Activated CD4-positive, alpha-beta T cell treated with anti-CD3 and anti-CD28 coated beads for 36 hours (primary cell): ENCODE data around the gene APOBEC3C. TPM values are rescaled to one million over a fixed set of nuclear protein-coding genes. Genes with fewer than 3 reads are reported as not detected.
"Not testable (repeated sequence)": the region's sequence is repeated elsewhere in the genome, so short reads cannot be mapped to it uniquely, and the experiment has no call there.

Experiments
- ATAC-seq: fragments of 200-7000 bp; cut with Tn5 transposase; one replicate; pipeline ENCODE4 v1.10.0; 2021; ENCODE audit warnings: mild to moderate bottlenecking, moderate library complexity
- CTCF ChIA-PET: fragments of 350-600 bp; sonication (Branson Sonifier 250); formaldehyde crosslinking; loops from one replicate; lab custom pipeline; 2021; ENCODE audit warnings: antibody characterized with exemption; lab: Charles Lee
- POLR2A ChIA-PET: fragments of 350-600 bp; sonication (Branson Sonifier 250); formaldehyde crosslinking; loops from one replicate; lab custom pipeline; 2021; ENCODE audit warnings: antibody characterized with exemption, inconsistent platforms; lab: Charles Lee
- DNase-seq: peaks from one replicate; pipeline ENCODE4 v3.0.0-alpha.2; 2020
- H3K27ac Mint-ChIP-seq: one replicate; pipeline ENCODE4 v1.8.0; 2021; ENCODE audit warnings: mixed read lengths
- H3K27me3 Mint-ChIP-seq: one replicate; pipeline ENCODE4 v1.8.0; 2021; ENCODE audit warnings: mixed read lengths
- H3K36me3 Mint-ChIP-seq: one replicate; pipeline ENCODE4 v1.8.0; 2021; ENCODE audit warnings: low read depth, mixed read lengths
- H3K4me1 Mint-ChIP-seq: one replicate; pipeline ENCODE4 v1.8.0; 2021; ENCODE audit warnings: mixed read lengths
- H3K4me3 Mint-ChIP-seq: one replicate; pipeline ENCODE4 v1.8.0; 2021; ENCODE audit warnings: mild to moderate bottlenecking, moderate library complexity, mixed read lengths
- H3K9me3 Mint-ChIP-seq: one replicate; pipeline ENCODE4 v1.8.0; 2021; ENCODE audit warnings: low read depth, mixed read lengths
- intact Hi-C, 2 experiments: fragments of 100-400 bp; cut with DNase I in 1 of 2; cut with micrococcal nuclease in 1 of 2; formaldehyde crosslinking; loops; one replicate each; pipeline versions ENCODE4 v1.14.2 to v1.15.1; 2022 to 2024; cut with DNase I, micrococcal nuclease
- total RNA-seq, 2 experiments: library from RNA; stranded (reverse); gene quantifications; one replicate each; pipeline ENCODE4 v1.2.3, GENCODE V29; 2021

The APOBEC3C gene
- total RNA-seq, 2 experiments from 2014 or later: 75.3 to 98.5 TPM

DNA sequence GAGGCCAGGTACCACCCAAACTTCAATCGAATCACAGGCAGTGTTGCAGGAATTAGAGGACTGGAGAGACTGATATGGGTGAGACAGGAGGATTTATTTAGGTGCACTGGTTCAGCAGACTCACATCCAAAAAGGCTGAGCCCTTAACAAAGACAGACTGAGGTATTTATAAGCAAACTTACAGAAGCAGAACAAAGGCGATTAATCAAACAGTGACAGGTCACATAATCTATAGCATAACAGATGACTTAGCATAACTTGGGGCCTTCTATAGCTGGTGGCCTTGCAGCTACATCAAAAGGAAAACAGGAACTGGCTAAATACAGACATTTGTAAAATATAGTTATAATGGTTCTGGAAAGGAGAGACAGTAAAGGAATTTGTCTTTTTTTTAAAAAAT, 29.8 kb upstream of the APOBEC3C start:
- Mint-ChIP-seq H3K4me3 (no peak overlapping the region), H3K36me3 (peaks cover 10% of the 10 kb centered on the region), H3K27me3 (peaks cover 2% of the 10 kb centered on the region), H3K9me3 (peaks cover 8% of the 10 kb centered on the region), H3K4me1 (peaks cover 71% of the 10 kb centered on the region), H3K27ac (peak overlapping the region; percentile 39)
- ChIA-PET POLR2A (interaction anchor here (0.6 to 1.4 kb wide), 3 partner anchors 43 to 112 kb away, joined by 3 to 7 read pairs (median 7); partner anchors contain the start of gene CBX6), CTCF (interaction anchor here (0.7 to 3.8 kb wide), 7 partner anchors 10 to 192 kb away, joined by 3 to 22 read pairs (median 3); partner anchors contain the start of gene CBX6)
- ATAC-seq: no peak
- no peak for DNase-seq
- intact Hi-C loops: no loop called here

DNA sequence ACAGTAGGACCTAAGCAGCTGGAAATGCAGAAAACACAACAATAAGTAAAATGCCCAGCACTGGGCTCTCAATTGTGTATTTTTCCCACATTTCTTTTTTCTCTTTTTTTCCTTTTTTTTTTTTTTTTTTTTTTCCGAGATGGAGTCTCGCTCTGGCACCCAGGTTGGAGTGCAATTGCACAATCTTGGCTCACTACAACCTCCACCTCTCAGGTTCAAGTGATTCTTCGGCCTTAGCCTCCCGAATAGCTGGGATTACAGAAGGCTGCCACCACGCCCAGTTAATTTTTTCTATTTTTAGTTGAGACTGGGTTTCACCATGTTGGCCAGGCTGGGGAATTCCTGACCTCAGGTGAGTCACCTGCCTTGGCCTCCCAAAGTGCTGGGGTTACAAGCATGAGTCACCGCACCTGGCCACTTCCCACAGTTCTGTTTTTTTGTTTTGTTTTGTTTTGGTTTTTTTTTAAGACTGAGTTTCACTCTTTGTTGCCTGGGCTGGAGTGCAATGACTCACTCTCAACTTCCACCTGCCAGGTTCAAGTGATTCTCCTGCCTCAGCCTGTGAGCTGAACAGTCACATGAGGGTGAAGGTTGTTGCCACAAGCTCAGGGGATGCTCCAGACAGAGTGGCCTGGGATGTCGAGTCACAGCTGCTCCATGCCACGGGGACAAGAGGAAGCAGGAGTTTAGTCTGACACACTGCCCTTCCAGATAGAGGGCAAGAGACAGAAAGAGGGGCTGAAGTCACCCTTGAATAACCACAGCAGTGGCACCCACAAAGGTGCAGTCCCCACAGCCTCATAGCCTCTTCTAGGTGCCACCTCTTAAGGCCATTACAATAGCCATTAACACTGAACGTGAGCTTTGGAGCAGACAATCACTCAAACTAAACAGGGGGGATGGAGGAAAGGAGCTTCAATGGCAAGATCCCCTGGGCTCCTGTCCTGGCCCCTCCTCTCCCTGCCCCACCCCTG, 29.0 kb upstream of the APOBEC3C start:
- H3K27ac Mint-ChIP-seq: peak overlapping the region; percentile 91
- H3K36me3 Mint-ChIP-seq, H3K9me3 Mint-ChIP-seq, H3K27me3 Mint-ChIP-seq: not testable (repeated sequence)
- peaks cover 77% of the 10 kb centered on the region for H3K4me1 Mint-ChIP-seq
- ChIA-PET CTCF (interaction anchor here (0.6 to 3.8 kb wide), 8 partner anchors 11 to 216 kb away, joined by 3 to 22 read pairs (median 3); partner anchors contain the start of gene CBX6), POLR2A (interaction anchor here (0.7 to 1.4 kb wide), 6 partner anchors 44 to 332 kb away, joined by 3 to 7 read pairs (median 4); partner anchors contain the start of gene CBX6)
- H3K4me3 Mint-ChIP-seq: peak overlapping the region; percentile 28
- DNase-seq: peak; percentile 93
- intact Hi-C loops: loop anchor here (1.0 to 5.0 kb wide), 10 partner anchors 18 to 278 kb away; partner anchors contain the start of genes APOBEC3D (in 1 of the 2), DNAL4 (in 1 of the 2), GTPBP1 (in 1 of the 2) and SUN2 (in 1 of the 2)
- ATAC-seq: peak; percentile 88

DNA sequence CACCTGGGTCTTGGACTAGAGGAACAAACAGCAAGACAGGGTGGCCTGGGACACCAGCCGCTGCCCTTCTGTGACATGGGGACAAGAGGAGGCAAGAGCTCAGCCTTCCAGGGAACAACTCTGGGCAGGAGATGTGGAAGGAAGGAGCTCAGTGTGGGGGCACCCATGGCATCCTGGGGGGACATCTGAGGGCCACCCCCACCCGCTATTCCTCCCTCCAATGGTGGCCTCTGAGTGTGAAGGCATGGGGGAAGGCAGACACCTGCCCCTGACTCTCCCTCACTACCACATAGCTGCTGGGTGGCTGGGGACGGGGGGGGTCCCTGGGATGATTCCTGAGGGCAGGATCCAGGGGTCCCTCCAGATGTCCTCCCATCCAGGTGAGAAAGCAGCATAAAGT, 27.4 kb upstream of the APOBEC3C start:
- intact Hi-C loops: loop anchor here in 1 of 2 experiments (5.0 kb wide), 2 partner anchors 229 to 279 kb away; partner anchors contain the start of genes GTPBP1 and SUN2

DNA sequence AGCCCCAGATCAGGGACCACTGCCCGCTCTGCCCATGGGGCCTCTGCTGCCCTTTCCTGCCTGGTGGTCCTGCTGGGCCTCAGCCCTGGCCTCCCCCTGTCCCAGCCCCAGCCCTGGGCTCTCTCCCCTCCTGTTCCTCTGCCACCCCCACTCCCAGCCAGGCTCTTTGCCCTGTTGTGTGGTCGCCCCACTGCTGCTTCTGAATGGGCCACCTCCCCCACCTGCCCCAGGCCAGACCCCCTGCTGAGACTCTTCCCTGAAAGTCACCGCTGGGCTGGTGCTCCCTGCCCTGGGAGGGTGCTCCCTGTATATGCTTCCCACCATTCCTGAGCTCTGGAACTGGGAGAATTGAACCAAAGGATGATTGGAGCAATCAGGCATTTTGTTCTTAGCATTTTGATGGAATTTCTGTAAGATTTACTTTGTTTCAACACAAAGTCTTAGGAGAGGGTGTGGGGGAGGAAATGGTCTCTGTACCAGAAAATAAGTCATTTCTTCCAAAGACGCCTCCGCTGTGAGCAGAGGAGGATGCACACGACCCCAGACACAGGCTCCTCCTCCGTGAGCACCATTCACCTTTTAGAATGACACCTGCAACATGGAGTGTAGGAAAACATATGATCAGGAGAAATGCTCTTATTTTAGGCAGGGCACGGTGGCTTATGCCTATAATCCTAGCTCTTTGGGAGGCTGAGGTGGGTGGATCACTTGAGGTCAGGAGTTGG, 26.7 kb upstream of the APOBEC3C start:
- ChIA-PET POLR2A (interaction anchor here (0.6 kb wide), 1 partner anchor 36 kb away, joined by 7 read pairs; no protein-coding TSS in a partner anchor), CTCF (interaction anchor here (0.6 to 0.7 kb wide), 2 partner anchors 115 to 329 kb away, joined by 3 read pairs; partner anchors contain the start of gene CBX6)
- H3K9me3 Mint-ChIP-seq: peaks cover 8% of the 10 kb centered on the region
- intact Hi-C loops: loop anchor here in 1 of 2 experiments (5.0 kb wide), 2 partner anchors 230 to 280 kb away; partner anchors contain the start of genes GTPBP1 and SUN2
- H3K27me3 Mint-ChIP-seq: no peaks in the 10 kb centered on the region
- H3K4me3 Mint-ChIP-seq: peak overlapping the region; percentile 8
- peaks cover 66% of the 10 kb centered on the region for H3K4me1 Mint-ChIP-seq
- peaks cover 10% of the 10 kb centered on the region for H3K36me3 Mint-ChIP-seq
- peak overlapping the region; percentile 84 for H3K27ac Mint-ChIP-seq
- DNase-seq (peak; percentile 64), ATAC-seq (peak; percentile 24)

More for the DNA sequence above, 27.4 kb upstream of the APOBEC3C start:
- peak overlapping the region; percentile 37 for H3K27ac Mint-ChIP-seq
- POLR2A ChIA-PET: no interaction called here
- DNase-seq (no peak), ATAC-seq (no peak)
- peaks cover 8% of the 10 kb centered on the region for H3K9me3 Mint-ChIP-seq
- peaks cover 73% of the 10 kb centered on the region for H3K4me1 Mint-ChIP-seq
- CTCF ChIA-PET: interaction anchor here (0.7 kb wide), 1 partner anchor 329 kb away, joined by 3 read pairs; no protein-coding TSS in a partner anchor
- H3K36me3 Mint-ChIP-seq: peaks cover 10% of the 10 kb centered on the region
- no peak overlapping the region for H3K4me3 Mint-ChIP-seq
- H3K27me3 Mint-ChIP-seq: peaks cover 2% of the 10 kb centered on the region

DNA sequence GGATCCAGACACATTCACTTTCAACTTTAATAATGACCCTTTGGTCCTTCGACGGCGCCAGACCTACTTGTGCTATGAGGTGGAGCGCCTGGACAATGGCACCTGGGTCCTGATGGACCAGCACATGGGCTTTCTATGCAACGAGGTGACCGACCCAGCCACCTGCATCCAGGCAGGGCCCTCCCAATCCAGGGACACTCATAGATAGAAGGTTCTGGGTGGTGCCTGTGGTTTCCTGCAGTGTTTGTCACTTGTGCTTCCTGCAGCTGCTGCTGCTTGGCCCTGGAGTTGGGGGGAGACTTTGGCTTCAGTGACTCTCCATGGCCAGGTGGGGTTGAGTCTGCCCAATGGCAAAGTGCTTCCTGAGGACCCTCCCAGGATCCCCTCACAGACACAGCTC, 24.6 kb upstream of the APOBEC3C start:
- ATAC-seq: no peak
- intact Hi-C loops: loop anchor here in 1 of 2 experiments (5.0 kb wide), 2 partner anchors 232 to 282 kb away; partner anchors contain the start of genes GTPBP1 and SUN2
- H3K36me3 Mint-ChIP-seq: peaks cover 2% of the 10 kb centered on the region
- H3K4me1 Mint-ChIP-seq: peaks cover 58% of the 10 kb centered on the region
- H3K27ac Mint-ChIP-seq: no peak overlapping the region
- no peak overlapping the region for H3K4me3 Mint-ChIP-seq
- H3K27me3 Mint-ChIP-seq: peaks cover 3% of the 10 kb centered on the region
- H3K9me3 Mint-ChIP-seq: peaks cover 1% of the 10 kb centered on the region
- POLR2A ChIA-PET: no interaction called here
- DNase-seq: peak; percentile 34
- CTCF ChIA-PET: no interaction called here

DNA sequence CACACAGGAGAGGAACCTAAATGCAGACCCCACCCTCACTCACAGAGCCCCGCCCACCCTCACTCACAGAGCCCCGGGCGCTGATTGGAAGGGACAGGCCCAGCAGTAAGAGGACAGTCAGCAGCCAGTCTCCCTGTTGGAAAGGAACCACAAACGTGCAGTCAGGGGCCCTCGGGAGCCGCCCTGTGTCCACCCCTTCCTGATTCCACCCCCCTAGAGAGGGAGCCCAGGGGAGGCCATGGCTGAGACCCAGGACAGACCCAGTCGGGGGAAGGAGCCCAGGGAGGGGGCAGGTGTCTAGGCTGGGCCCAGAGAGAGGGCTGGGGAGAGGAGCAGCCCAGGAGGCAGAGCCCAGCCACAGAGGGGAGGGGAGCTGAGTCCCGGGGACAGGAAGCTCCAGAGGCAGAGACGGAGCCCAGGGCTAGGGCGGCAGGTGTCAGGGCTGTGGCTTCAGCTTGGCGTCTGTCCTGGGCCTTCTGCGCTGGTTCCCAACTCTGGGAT, 21.1 kb upstream of the APOBEC3C start:
- ChIA-PET POLR2A (interaction anchor here (0.6 kb wide), 1 partner anchor 194 kb away, joined by 3 read pairs; no protein-coding TSS in a partner anchor), CTCF (interaction anchor here (1.4 kb wide), 1 partner anchor 10 kb away, joined by 5 read pairs; no protein-coding TSS in a partner anchor)
- H3K9me3 Mint-ChIP-seq, H3K27me3 Mint-ChIP-seq, H3K27ac Mint-ChIP-seq, DNase-seq, intact Hi-C loops, H3K36me3 Mint-ChIP-seq, H3K4me3 Mint-ChIP-seq: not testable (repeated sequence)
- ATAC-seq: peak; percentile 57
- H3K4me1 Mint-ChIP-seq: peaks cover 26% of the 10 kb centered on the region

DNA sequence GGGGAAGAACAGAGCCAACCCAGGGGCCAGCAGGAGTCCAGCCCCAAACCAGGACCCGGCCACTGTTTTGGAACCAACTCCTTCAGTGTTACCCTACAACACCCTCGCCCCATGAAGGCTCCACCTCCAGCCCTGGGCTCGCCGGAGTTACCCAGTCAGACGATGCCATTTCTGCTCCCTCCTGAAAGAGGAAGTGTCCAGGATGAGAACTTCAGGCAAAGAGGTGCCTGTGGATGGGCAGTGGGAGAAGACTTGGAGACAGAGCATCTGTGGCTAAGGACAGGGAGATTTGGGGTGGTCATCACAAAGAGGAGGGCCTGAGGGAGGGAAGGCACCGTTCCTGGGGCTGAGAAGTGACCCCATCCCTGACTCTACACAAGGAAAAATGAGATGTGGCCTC, 18.0 kb upstream of the APOBEC3C start:
- intact Hi-C loops: no loop called here
- Mint-ChIP-seq H3K27me3 (peaks cover 3% of the 10 kb centered on the region), H3K4me3 (no peak overlapping the region), H3K4me1 (peaks cover 7% of the 10 kb centered on the region), H3K36me3 (no peaks in the 10 kb centered on the region), H3K27ac (no peak overlapping the region), H3K9me3 (peaks cover 4% of the 10 kb centered on the region)
- ChIA-PET CTCF (interaction anchor here (1.1 kb wide), 1 partner anchor 69 kb away, joined by 4 read pairs; no protein-coding TSS in a partner anchor), POLR2A (no interaction called here)
- no peak for DNase-seq
- no peak for ATAC-seq

DNA sequence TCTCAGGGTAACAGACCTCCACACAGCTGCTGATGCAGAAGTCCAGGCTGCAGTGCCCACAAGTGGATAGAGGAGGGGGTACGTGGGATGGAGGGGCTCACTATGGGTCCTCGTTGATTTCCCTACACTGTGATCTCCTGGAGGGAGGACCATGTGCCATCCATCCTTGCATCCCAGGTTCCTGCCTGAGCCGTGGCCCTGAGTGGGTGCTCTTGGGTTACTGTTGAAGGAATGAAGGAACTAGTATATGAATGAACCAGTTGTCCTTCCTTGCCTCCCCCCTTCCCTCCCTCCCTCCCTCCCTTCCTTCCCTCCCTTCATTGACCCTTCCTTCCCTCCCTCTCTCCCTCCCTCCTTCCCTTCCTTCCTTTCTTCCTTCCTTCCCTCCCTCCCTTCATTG, 16.5 kb upstream of the APOBEC3C start:
- peaks cover 4% of the 10 kb centered on the region for H3K9me3 Mint-ChIP-seq
- ChIA-PET CTCF (interaction anchor here (1.1 kb wide), 1 partner anchor 70 kb away, joined by 4 read pairs; no protein-coding TSS in a partner anchor), POLR2A (no interaction called here)
- H3K4me1 Mint-ChIP-seq: peaks cover 7% of the 10 kb centered on the region
- intact Hi-C loops: no loop called here
- no peak overlapping the region for H3K27ac Mint-ChIP-seq
- DNase-seq: no peak
- H3K27me3 Mint-ChIP-seq: peaks cover 3% of the 10 kb centered on the region
- no peak for ATAC-seq
- no peak overlapping the region for H3K4me3 Mint-ChIP-seq
- no peaks in the 10 kb centered on the region for H3K36me3 Mint-ChIP-seq

DNA sequence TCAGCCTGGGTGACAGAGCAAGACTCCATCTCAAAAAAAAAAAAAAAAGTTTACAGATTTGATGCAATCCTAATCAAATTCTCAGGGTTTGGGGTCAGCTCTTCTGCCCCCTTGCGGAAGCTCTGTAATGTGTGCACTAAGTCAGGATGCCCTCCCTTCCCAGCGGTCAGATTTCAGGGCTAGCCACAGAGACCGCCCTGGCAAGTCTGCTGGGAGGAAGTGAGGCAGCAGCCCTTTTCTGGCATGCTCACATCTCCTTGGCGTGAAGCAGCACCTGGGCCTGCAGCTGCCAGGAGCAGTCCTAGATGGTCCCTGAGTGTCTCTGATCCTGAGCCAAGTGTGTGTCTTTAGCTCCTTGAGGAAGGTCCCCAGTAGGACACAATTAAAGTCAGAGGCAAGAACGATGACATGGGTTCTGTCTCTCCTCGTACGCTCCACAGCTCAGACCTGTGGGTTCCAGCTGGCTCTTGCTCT, 10.9 kb upstream of the APOBEC3C start:
- CTCF ChIA-PET: interaction anchor here (0.5 to 7.8 kb wide), 32 partner anchors 9 to 951 kb away, joined by 3 to 86 read pairs (median 4); partner anchors contain the start of genes CBX6 and CBX7
- H3K4me3 Mint-ChIP-seq: no peak overlapping the region
- peak; percentile 96 for ATAC-seq

DNA sequence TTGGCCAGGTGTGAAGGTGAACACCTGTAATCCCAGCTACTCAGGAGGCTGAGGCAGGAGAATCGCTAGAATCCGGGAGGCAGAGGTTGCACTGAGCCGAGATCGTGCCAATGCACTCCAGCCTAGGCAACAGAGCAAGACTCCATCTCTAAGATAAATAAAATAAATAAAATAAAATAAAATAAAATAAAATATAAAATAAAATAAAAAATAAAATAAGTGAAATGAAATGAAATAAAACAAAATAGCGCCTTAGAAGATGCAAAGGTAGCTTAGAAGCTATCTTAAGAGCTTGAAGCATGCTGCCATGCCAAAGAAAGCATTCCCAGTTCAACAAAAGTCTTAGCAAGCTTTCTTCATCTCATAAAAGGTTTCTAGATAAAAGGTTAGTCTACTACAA, 6.9 kb upstream of the APOBEC3C start:
- H3K27me3 Mint-ChIP-seq: no peaks in the 10 kb centered on the region
- no peak for DNase-seq
- no peak overlapping the region for H3K4me3 Mint-ChIP-seq
- ATAC-seq: no peak
- POLR2A ChIA-PET: no interaction called here
- peaks cover 10% of the 10 kb centered on the region for H3K4me1 Mint-ChIP-seq
- intact Hi-C loops: loop anchor here (1.0 to 2.0 kb wide), 3 partner anchors 111 to 300 kb away; no protein-coding TSS in a partner anchor
- CTCF ChIA-PET: interaction anchor here (0.6 to 7.8 kb wide), 6 partner anchors 14 to 166 kb away, joined by 3 to 86 read pairs (median 3); partner anchors contain the start of gene CBX6
- no peak overlapping the region for H3K27ac Mint-ChIP-seq
- H3K36me3 Mint-ChIP-seq: no peaks in the 10 kb centered on the region
- H3K9me3 Mint-ChIP-seq: no peaks in the 10 kb centered on the region

More for the DNA sequence above, 10.9 kb upstream of the APOBEC3C start:
- POLR2A ChIA-PET: interaction anchor here (0.6 kb wide), 1 partner anchor 727 kb away, joined by 4 read pairs; no protein-coding TSS in a partner anchor
- peak; percentile 88 for DNase-seq
- Mint-ChIP-seq H3K36me3 (no peaks in the 10 kb centered on the region), H3K27me3 (no peaks in the 10 kb centered on the region), H3K4me1 (peaks cover 6% of the 10 kb centered on the region), H3K27ac (no peak overlapping the region), H3K9me3 (peaks cover under 1% of the 10 kb centered on the region)
- intact Hi-C loops: loop anchor here (1.0 kb wide), 6 partner anchors 18 to 235 kb away; no protein-coding TSS in a partner anchor
